LNCAP (cell line): ENCODE results near the gene TANK.

ENCODE experiments used
- TF ChIP-seq, protein P1 (sequence below): fragments of 450-650 bp; IDR thresholded peaks from 2 replicates; pipeline ENCODE4 v1.5.1; 2017; ENCODE audit warnings: mild to moderate bottlenecking

TANK gene

GRCh38 chr2:161134547-161135518, 25.4 kb upstream of the TANK start:
- TF ChIP-seq, protein P1, sequence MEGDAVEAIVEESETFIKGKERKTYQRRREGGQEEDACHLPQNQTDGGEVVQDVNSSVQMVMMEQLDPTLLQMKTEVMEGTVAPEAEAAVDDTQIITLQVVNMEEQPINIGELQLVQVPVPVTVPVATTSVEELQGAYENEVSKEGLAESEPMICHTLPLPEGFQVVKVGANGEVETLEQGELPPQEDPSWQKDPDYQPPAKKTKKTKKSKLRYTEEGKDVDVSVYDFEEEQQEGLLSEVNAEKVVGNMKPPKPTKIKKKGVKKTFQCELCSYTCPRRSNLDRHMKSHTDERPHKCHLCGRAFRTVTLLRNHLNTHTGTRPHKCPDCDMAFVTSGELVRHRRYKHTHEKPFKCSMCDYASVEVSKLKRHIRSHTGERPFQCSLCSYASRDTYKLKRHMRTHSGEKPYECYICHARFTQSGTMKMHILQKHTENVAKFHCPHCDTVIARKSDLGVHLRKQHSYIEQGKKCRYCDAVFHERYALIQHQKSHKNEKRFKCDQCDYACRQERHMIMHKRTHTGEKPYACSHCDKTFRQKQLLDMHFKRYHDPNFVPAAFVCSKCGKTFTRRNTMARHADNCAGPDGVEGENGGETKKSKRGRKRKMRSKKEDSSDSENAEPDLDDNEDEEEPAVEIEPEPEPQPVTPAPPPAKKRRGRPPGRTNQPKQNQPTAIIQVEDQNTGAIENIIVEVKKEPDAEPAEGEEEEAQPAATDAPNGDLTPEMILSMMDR: no peak

DNA sequence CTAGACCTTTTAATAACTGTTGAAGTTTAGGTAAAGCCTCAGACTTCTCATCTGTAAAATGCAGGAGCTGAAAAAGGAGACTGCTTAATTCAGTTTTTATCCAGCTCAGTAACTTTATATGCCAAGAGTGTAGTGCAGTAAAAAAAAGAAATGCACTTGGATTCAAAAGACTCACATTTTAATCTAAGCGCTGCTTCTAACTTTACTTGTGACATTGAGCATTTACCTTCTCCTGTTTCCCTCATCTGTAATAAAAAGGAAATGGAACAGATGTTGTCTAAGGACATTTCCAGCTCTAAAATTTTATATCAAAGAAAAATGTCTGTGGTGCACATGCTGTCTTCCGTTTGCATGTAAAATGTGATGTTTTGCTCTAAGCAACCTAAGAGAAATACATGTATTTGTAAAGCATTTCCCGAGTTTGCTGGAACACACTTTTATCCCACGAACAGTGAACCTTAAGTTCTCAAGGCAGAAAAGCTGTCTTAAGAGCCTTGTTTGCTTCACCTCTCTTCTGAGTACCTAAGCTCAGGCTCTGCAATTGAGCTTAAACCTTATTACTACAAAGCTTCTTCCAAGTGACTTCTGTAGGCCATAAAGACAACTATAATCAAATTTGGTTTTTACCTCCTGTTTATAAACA, 24.2 kb upstream of the TANK start:
- TF ChIP-seq, protein P1: no peak

- TF ChIP-seq, protein P1: no peak
Observed at GRCh38 chr2:161136696-161137324, 23.4 kb upstream of the TANK start.

DNA sequence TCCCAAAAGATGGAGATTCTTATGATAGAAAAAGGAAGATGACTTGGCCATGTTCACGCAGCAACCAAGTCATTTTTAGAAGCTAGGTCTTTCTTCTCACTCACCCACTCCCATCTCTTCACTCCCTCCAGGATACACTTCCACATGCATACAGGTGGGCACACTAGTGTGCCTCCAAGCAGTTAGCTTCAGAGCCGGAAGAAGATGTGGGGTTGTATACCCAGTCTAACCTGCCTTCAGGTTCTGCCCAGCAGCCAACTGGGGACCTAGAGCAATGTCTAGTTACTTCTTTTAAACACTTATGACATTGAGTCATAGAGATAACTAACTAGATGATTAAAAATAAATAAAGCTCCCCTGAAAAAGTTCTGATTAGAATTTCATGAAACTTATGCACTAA, 21.8 kb upstream of the TANK start:
- TF ChIP-seq, protein P1: no peak

DNA sequence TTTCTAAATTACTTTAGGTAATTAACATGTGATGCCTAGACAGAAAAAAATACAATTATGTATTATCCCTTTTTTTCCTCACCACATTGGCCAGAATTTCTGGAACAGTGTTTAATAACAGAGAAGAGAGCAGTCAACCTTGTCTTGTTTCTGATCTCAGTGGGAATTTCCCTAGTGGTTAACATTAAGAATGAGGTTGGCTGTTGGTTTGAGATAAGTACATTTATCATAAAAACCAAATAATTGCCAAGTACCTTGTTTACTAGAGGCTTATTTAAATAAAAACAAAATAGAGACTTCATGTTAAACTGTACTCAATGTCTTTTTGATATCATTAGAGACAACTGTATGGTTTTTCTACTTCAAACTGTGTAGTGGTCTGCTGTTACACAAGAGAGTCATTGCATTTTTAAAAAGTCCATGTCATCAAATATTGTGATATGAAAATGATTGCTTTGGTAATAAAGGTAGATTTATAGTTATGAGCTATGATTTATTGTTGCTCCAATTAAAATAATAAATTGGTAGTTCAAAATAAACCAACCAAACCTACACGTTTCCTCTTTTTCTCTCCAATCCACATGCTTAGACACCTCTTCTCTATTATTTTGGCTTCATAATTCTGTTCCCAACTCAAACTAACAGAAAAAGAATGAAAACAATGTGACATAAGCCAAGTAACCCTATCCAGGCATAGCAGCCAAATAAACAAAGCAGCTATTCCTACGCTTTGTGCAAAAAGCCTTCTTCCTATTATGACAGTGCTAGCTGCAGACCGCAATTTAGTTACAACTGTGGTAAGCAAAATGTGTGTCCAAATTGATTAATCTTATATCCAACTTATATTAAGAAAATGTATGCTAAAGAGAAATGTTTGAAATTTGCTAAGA, 20.9 kb upstream of the TANK start:
- TF ChIP-seq, protein P1: no peak

DNA sequence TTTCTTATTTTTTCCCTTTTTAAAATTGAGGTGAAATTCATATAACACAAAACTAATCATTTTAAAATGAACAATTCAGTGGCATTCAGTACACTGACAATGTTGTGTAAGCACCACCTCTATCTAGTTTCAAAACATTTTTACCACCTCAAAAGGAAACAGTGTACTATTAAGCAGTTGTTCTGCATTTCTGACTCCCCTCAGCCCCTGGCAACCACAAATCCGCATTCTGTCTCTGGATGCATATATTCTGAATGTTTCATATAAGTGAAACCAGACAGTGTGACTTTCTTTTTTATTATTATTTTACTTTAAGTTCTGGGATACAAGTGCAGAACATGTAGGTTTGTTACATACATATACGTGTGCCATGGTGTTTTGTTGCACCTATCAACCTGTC, 19.2 kb upstream of the TANK start:
- TF ChIP-seq, protein P1: no peak

DNA sequence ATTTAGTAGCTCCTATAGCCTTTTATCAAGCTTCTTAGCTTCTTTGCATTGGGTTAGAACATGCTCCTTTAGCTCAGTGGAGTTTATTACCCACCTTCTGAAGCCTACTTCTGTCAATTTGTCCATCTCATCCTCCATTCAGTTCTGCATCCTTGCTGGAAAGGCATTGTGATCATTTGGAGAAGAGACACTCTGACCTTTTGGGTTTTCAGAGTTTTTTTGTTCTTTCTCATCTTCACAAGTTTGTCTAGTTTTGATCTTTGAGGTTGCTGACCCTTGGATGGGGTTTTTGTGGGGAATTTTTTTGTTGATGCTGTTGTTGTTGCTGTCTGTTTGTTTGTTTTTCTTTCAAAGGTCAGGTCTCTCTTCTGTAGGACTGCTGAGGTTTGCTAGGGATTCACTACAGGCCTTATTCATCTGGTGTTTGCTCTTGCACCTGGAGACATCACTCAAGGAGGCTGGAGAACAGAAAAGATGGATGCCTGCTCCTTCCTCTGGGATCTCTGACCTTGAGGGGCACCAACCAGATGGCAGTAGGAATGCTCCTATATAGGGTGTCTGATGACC, 13.9 kb upstream of the TANK start:
- TF ChIP-seq, protein P1: no peak
